ENCODE measurements around the gene SELENOO.
A peak's percentile ranks its signal among the peaks of the same experiment; 100 is the strongest.

The SELENOO gene

DNA sequence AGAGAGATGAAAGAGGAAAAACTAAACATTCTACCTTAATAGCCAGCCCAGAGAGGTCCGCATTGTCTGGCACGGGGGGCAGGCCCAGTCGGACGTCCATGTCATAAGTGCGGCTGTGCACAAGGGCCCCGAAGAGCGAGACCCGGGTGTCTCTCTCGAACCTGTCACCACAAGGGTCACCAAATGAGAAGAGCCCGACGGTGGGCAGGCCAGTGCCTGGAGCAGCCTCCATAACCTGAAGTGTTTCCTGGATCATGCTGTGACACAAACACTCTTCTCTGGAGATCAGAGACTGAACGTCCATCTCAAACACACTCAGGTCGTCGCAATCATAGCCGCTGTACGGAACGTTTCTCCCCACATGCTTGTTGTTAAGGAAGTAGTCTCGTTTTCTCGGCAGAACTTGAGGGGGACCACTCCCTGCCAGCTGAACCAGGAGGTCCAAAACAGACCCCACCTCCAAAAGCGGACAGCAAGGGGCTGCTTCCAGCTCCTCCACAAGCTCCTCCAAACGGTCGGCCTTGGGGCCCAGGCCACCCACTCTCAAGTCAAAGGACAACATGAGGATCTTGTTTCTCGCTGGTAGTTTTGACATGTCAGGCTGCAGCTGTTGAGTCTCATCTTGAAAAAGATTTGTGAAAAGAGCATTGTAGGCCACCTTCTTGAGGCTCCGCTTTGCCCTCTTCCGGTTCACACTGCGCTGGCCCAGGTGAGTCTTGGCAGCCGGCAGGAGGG is 43.0 kb downstream of the SELENOO start:
- no peak for DNase-seq

- DNase-seq, result peak; percentile 96
These were observed 43.8 kb downstream of the SELENOO start, which contains the start of gene TUBGCP6 for GRCh38 chr22:50244420-50245213. Gene TUBGCP6 (minus strand): TSS chr22:50245023. CDS start chr22:50244459, 564 bp downstream.

DNA sequence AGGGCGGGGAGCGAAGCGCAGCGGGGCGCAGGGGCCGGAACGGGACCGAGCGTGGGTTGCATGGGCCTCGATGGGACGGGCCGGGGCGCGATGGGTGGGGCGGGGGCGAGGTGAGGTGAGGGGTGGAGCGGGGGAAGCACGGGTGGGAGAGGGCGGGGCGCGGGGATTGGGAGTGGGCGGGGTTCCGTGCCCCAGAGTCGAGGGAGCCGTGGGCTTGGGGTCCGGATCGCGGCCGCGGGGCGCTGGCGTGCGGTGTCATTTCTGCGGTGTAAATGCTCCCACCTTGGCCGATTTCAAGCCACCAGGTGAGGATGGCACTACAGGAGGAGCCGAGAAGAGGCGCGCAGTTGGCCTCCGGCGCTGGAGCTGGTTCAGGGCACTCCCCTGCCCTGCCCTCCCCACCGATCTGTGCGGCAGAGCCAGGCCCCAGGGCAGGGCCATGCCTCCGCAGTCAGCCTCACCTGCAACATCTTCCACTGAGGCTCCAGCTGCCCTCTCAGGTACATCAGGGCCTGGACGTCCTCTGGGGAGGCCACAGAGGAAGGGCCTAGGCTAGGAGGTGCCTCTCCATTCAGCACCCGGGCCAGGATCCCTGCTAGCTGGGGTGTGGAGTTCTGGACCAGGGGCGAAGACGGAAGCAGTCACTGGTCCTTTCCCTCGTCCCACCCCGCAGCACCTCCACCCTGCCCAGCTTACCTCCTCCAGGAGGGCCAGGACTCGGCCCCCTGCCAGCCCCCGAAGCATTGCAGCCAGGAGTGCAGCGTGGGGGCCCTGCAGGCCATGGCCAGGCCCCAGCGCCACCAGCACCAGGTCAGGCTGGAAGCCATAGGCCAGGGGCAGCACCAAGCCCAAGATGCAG is 44.6 kb downstream of the SELENOO start:
- DNase-seq, result no peak

GRCh38 chr22:50246242-50247175 is 45.7 kb downstream of the SELENOO start:
- DNase-seq, result no peak

DNA sequence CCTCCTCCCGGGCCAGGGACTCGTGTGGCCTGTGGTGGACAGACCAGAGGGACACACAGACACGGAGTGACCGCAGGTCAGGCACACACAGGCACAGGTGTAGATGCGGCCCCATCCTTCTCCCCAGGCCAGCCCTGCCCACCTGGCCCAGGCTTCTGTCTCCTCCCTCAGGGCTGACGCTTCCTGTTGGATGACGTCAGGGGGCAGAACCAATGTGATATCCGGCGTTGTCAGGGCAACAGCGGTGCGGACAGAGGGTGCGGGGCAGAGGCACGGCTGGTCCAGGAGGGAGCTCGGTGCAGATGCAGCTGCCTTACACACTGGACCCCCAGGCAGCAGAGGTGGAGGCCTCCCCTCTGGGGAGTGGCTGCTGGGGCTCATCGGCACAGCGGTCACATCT is 46.9 kb downstream of the SELENOO start:
- DNase-seq, result no peak

GRCh38 chr22:50248196-50249081 is 47.6 kb downstream of the SELENOO start:
- DNase-seq, result no peak

DNA sequence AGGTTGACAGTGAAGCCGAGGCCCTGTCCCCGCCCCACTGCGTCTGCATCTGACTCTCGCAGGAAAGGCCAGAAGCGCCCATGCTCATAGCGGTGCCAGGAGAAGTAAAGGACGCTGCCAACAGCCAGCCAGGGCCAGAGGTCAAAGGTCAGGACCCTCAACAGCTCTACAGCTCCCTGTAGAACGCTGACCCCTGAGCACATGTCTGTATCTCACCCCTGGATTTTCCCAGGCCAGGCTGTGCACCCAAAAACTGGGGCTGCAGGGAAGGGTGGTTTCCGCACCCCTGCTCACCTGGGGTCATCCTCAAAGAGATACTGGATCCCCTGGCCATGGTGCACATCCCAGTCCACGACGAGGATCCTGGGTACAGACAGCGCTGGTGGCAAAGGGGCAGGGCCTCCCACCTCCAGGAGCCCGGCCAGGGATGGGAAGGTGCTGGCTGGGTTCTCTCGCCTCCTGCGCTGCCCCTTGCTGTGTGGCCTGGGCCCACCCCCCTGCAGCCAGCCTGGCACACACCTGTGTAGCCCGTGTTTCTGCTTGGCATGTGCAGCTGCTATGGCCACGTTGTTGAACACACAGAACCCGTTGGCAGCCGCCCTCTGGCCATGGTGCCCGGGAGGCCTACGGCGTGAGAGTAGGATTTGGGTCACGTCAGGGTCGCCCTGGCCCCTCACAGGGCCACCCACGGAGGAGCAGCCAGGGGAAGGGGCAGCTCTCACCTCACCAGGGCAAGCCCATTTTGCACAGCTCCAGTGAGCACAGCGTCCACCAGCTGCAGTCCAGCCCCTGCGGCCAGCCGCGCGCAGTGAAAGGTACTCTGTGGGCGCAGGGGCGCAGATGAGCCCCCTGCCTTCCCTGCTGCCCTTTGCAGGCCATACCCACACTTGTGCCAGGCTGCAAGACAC is 48.8 kb downstream of the SELENOO start:
- DNase-seq, result no peak

DNA sequence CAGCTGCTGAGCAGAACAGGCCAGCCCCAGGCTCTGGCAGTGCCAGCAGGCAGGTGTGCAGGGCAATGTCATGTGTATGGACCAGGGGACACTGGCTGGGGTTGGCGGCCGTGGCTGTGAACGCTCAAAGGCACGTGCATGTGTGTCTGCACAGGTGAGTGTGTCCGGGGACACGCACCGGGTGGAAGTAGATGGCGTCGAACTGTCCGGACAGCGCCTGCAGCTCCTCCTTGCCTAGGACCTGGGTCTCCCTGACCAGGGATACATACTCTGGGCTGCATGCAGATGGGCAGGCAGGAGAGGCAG is 49.4 kb downstream of the SELENOO start:
- DNase-seq, result no peak

DNA sequence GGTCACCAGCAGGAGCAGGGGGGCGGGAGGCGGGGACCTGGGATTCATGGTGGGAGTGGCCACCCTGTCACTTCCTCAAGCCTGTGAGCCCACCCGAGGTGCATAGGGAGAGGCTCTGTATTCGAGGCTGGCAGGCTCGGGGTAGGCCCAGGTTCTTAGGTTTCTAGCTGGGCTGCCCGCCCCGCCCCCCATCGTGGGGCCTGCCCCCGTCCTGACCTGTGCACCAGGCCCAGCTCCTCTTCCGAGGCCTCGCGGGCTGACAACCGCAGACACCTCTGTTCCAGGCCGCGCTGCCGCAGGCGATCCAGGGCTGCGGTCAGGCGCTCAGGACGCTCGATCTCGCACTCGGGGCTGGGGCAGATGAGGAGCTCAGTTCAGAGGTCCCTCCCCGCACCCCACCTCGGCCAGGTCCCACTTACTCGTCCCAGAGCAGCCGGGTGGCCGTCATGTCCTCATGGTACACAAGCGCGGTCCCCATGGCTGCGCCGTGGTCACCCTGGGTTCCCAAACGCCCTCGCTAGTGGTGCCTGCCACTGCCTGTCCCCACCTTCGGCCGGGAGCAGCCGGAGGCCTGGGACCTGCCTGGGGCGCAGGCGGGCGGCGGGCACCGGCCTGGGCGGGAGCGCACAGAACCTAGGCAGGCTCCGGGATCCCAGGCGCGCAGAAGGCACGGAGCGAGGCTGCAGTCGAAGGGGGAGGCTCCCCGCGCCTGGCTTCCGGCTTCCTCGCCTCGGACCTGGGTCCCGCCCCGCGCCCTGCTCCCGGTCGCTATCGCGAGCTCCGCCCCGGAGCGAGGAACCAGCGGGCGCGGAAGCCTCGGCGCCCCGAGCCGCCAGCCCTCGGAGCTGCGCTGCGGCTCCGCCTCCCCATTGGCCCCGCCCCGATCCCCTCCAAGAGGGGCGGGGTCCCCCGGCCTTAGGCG is 50.0 kb downstream of the SELENOO start, which contains the start of gene HDAC10:
TSS of gene HDAC10 (minus strand) at position 711 of the 922 bp plus-strand sequence. CDS start at position 478, 233 bp downstream.
- peak; percentile 89 for DNase-seq

DNA sequence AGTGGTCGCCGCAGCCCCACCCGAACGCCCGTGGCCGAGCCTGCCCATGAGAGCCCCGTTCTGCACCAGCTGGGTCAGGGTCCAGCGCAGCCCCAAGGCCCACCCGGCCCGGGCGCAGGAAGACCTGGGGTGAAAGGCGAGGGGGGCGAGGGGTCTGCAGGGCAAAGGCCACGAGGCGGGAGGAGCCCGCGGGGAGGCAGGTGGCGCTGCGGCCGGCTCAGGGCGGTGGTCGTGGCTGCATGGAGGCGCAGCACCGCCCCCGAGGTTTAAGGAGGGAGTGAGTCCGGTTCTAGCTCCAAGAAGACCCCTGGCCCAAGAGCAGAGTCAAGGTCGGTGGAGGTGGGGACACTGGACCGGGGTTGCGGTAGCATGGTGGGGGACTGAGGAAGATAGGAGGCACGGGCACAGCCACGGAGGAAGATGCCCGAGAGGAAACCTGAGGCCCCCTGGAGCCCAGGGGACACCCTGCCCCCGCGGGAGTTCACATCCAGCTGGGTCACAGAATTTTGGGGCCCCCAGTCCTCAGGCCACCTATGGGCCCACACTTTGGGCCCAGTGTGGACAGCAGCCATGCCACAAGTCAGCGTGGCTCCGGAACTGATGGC is 50.8 kb downstream of the SELENOO start:
- DNase-seq, result no peak

DNA sequence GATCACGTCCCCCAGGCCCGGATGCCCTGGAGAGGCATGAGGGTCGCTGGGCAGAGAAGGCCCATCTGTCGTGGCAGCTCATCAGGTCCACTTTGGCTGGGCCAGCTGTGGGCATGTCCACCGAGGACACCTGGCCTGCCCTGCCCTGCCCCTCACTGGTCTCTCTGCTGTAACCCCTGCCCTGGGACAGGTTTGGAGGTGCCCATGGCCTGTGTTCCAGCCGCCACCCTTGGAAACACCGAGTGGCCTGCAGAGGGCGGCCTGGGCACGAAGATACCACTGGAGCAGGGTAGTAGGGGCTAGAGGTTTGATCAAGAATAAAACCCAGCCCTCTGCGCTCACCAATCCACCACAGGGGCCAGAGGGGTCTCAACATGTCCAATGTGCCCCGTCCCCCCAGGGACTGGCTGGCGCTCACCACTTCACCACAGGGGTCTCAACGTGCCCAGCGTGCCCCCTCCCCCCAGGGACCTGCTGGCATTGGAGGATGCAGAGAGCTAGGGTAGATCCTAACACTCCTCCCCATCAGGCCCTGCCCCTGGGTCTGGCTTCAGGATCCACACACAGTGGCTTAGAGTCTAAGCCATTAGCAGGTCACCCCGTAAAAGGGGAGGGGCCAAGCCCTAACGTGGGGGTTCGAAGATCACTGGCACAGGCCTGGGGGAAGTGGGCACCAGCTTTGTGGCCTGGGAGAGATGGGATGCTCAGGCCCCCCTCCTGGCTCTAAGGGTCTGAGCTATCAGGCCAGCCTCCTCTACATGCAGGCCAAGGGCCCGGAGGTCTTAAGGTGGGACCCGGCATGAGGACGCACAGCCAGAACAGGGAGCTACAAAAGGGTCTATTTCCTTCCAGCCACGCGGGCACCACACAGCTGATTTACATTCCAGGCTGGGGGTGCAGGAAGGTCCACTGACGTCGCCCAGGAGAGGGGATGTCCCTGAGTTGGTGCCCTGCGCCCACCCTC is 51.6 kb downstream of the SELENOO start:
- DNase-seq, result peak; percentile 79

DNA sequence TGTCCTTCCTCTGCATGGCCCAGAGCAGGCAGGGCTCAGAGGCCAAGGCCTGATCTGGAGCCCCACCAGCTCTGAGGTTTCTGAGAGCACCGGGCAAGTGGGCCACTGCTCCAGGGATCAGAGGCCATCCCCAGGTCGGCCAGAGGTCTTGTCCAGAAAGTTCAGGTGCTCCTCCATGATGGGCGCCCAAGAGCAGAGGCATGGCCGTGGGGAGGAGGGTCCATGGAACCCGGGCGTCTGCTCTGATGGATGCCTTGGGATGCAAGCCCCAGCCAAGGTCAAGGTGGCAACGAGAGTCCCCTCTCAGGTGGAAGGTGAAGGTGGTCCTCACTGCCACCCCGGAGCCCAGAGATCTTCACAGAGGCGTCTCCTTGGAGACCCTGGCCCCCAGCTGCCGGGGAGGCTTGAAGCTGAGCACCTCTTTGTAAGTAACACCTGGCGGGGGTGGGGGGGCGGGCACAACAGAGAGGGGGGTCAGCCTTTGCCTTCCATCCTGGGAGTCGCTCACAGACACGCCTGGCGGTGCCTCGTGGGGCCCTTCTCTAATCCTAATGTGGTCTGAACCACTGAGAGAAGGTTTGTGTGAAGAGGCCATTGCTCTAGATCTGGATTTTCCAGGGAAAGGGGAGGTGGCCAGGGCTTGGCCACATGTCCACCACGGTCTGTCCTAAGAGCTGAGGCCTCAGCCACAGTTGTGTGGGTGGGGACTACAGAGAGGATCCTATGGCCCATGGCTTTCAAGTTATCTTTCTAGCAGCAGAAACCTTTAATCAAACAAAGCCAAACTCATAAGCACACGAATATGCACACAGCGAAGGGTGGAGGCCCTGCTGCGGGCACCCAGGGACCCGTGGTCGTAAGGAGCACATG is 52.5 kb downstream of the SELENOO start:
- no peak for DNase-seq

GRCh38 chr22:50253941-50254340 is 53.1 kb downstream of the SELENOO start:
- DNase-seq, result no peak

DNA sequence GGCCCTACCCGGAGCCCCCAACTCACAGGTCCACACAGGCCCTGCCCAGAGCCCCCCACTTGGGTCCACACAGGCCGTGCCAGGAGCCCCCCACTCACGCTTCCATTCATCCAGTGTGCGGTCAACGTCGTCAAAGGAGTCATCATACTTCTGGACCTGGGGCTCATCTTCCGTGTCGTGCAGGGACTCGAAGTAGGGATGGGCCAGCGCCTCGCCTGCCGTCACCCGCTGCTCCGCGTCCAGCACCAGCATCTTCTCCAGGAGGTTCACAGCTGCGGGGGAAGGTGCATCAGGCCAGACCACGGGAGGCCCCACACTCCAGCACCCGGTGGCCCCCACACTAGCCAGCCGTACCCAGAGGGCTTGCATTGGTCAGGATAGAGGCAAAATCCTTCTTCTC is 54.3 kb downstream of the SELENOO start:
- no peak for DNase-seq

DNA sequence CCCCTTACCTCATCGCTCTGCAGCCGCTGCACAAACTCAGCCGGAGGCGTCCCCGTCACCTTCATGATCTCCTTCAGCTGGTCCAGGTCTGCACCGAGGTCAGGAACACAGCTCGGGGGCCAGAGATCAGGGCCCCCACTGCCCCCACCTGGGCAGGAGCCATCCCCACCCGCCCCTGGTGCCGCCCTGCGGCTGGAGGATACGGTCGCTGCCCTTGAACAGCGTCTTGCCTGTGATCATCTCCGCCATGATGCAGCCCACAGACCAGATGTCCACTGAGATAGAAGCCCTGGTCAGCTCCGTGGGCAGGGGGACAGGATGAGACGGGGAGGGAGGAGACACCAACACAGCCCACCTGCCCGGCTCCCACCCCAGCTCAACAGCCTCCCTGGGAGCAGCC is 54.8 kb downstream of the SELENOO start:
- DNase-seq, result no peak

GRCh38 chr22:50256258-50256862 is 55.5 kb downstream of the SELENOO start:
- no peak for DNase-seq

Measured in stimulated activated CD8-positive, alpha-beta memory T cell treated with anti-CD3 and anti-CD28 coated beads, Interleukin-4, amount 100 ng/mL, for 48 hours (primary cell).